ENCODE measurements around the gene TMEM175.

DNA sequence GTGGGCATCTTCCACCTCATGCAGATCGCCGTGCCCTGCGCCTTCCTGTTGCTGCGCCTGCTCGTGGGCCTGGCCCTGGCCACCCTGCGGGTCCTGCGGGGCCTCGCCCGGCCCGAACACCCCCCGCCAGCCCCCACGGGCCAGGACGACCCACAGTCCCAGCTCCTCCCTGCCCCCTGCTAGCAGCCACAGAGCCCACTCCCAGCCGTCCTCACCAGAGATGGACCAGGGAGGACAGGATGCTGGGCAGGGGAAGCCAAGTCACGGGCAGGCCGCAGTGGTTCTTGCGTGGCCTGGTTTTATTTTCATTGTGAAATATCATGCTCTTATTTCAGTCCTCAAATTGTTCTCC lies 26.0 kb downstream of the TMEM175 start:
- TF ChIP-seq CTCF (IDR thresholded peaks at IDR 0.05; ENCODE audit: insufficient read depth, low read length), result no peak
- no peak for TF ChIP-seq REST (IDR thresholded peaks at IDR 0.05; ENCODE audit: insufficient replicate concordance, low read depth)
- no peak for TF ChIP-seq POLR2AphosphoS5 (IDR thresholded peaks at IDR 0.05; ENCODE audit: low read depth)
- no peak for TF ChIP-seq GABPA (IDR thresholded peaks at IDR 0.05; ENCODE audit: low read depth)

Data from HL-60 (cell line).